Kidney (tissue), 14 donors: ENCODE results near the gene SLCO3A1. TPM values are rescaled to one million over a fixed set of nuclear protein-coding genes. Genes with fewer than 3 reads are reported as not detected.
A peak's percentile ranks its signal among the peaks of the same experiment; 100 is the strongest.
"Not testable (repeated sequence)": the region's sequence is repeated elsewhere in the genome, so short reads cannot be mapped to it uniquely, and the experiment has no call there.

Experiments
- DNase-seq, 5 donors: peaks; one replicate each; pipeline ENCODE4 v3.0.0-alpha.2; 2013 to 2020
- FAIRE-seq: peaks from 2 replicates; lab custom pipeline; 2012; peaks lifted over from hg19 to GRCh38; lab: Jason Lieb, UNC
- H3K27ac ChIP-seq, 2 donors: one replicate each; pipeline ENCODE4 v1.7.0; 2013; ENCODE audit warnings: low read depth in 2 of 2, low read length in 2 of 2, inconsistent platforms in 1 of 2
- H3K27me3 ChIP-seq: one replicate; pipeline ENCODE4 v1.7.1; 2013; ENCODE audit warnings: low read length, inconsistent platforms; ENCODE audit not compliant: control insufficient read depth, insufficient read depth
- H3K36me3 ChIP-seq, 3 donors: one replicate each; pipeline versions ENCODE4 v1.7.0 to v1.7.1; 2013; ENCODE audit warnings: low read length in 3 of 3, control low read depth in 1 of 3, inconsistent platforms in 1 of 3; ENCODE audit not compliant: insufficient read depth in 3 of 3, control insufficient read depth in 2 of 3
- H3K4me1 ChIP-seq, 3 donors: one replicate each; pipeline versions ENCODE4 v1.7.0 to v1.7.1; 2013; ENCODE audit warnings: low read length in 3 of 3, inconsistent platforms in 1 of 3, low read depth in 1 of 3; ENCODE audit not compliant: control insufficient read depth in 2 of 3, insufficient read depth in 2 of 3
- H3K4me3 ChIP-seq, 3 donors: one replicate each; pipeline versions ENCODE4 v1.7.0 to v1.8.1; 2013; ENCODE audit warnings: low read length in 3 of 3, control low read depth in 1 of 3, inconsistent platforms in 1 of 3
- H3K9ac ChIP-seq, 3 donors: one replicate each; pipeline versions ENCODE4 v1.7.0 to v1.7.1; 2013; ENCODE audit warnings: low read length in 3 of 3, control low read depth in 1 of 3, inconsistent platforms in 1 of 3
- H3K9me3 ChIP-seq, 3 donors: one replicate each; pipeline versions ENCODE4 v1.7.0 to v1.7.1; 2013; ENCODE audit warnings: low read length in 3 of 3, control low read depth in 1 of 3, inconsistent platforms in 1 of 3; ENCODE audit not compliant: control insufficient read depth in 2 of 3, insufficient read depth in 1 of 3
- CTCF ChIP-seq: IDR thresholded peaks from 3 replicates; pipeline ENCODE4 v1.5.1; 2012; ENCODE audit warnings: mild to moderate bottlenecking, moderate library complexity, borderline replicate concordance; ENCODE audit not compliant: insufficient read depth; ENCODE audit errors: extremely low read depth
- intact Hi-C: fragments of 100-400 bp; cut with DNase I; formaldehyde crosslinking; loops from one replicate; pipeline ENCODE4 v1.11.1; 2022
- polyA plus RNA-seq: library from polyadenylated mRNA; stranded (reverse); fragments of 350-450 nt; fragmentation: Illumina TruSeq; extraction: RNeasy Lipid Tissue Mini Kit (QIAGEN cat#74804); gene quantifications from one replicate; pipeline ENCODE4 v1.2.3, GENCODE V29; 2014; ENCODE audit warnings: low read depth, low replicate concordance; ENCODE audit not compliant: insufficient read depth
- total RNA-seq: library from RNA; stranded (reverse); fragmentation: NEBNext Ultra II Directional; extraction: Animal tissue kit (Norgen Biotek cat#: 25700); gene quantifications from one replicate; pipeline ENCODE4 v1.2.1, GENCODE V29; 2021
- donor health status: control.
- donor health status: control.
- donor health status: control.
- donor health status: control.
- donor health status: control.
- donor health status: DM: yes; HTN: yes; CAD: no.
- donor health status: Normal renal cell carcinoma (clear cell type).

SLCO3A1 gene
- total and polyA plus RNA-seq, 2 donors from 2014 or later = 12.8 to 59.4 TPM

GRCh38 chr15:92197746-92198145, 344.2 kb downstream of the SLCO3A1 start:
- Histone ChIP-seq H3K27me3 (no peaks in the 10 kb centered on the region), H3K27ac (no peak overlapping the region), H3K9ac (no peak overlapping the region), H3K4me3 (no peak overlapping the region), H3K9me3 (peaks cover 0 to 2% (median 0%) of the 10 kb centered on the region in 3 donors), H3K4me1 (no peaks in the 10 kb centered on the region), H3K36me3 (no peaks in the 10 kb centered on the region)
- no peak for TF ChIP-seq CTCF
- DNase-seq (peak in 2 of 5 donors; percentile 5 to 9), FAIRE-seq (no peak)
- intact Hi-C loops = no loop called here

GRCh38 chr15:92200891-92201290, 347.4 kb downstream of the SLCO3A1 start:
- H3K36me3 ChIP-seq = no peaks in the 10 kb centered on the region
- H3K9me3 ChIP-seq = peaks cover 0 to 2% (median 0%) of the 10 kb centered on the region in 3 donors
- no peak for TF ChIP-seq CTCF
- H3K27me3 ChIP-seq = no peaks in the 10 kb centered on the region
- no peak for FAIRE-seq
- H3K4me3 ChIP-seq = no peak overlapping the region
- no peak overlapping the region for H3K9ac ChIP-seq
- intact Hi-C loops = no loop called here
- DNase-seq = no peak
- no peaks in the 10 kb centered on the region for H3K4me1 ChIP-seq
- H3K27ac ChIP-seq = no peak overlapping the region

GRCh38 chr15:92205255-92205739, 351.8 kb downstream of the SLCO3A1 start:
- Histone ChIP-seq H3K9ac (no peak overlapping the region), H3K36me3 (no peaks in the 10 kb centered on the region), H3K4me3 (no peak overlapping the region), H3K4me1 (no peaks in the 10 kb centered on the region), H3K27me3 (no peaks in the 10 kb centered on the region), H3K9me3 (peaks cover 0 to 2% (median 0%) of the 10 kb centered on the region in 3 donors), H3K27ac (no peak overlapping the region)
- intact Hi-C loops = no loop called here
- peak in 3 of 5 donors; percentile 19 to 53 (median 48) for DNase-seq
- TF ChIP-seq CTCF = peak; percentile 31
- FAIRE-seq = no peak

- H3K4me1 ChIP-seq, H3K27me3 ChIP-seq, H3K4me3 ChIP-seq, FAIRE-seq, H3K9me3 ChIP-seq, H3K36me3 ChIP-seq, DNase-seq, intact Hi-C loops, H3K27ac ChIP-seq, H3K9ac ChIP-seq: not testable (repeated sequence)
Observed at GRCh38 chr15:92207601-92208000, 354.1 kb downstream of the SLCO3A1 start.
